Activated CD4-positive, alpha-beta T cell treated with anti-CD3 and anti-CD28 coated beads, Interleukin-10, Interleukin-2, amounts not matched to agents 100 ng/mL and 50 ng/mL, durations not matched to agents 16 hours and 8 hours (primary cell): Measurements from ENCODE around the gene DLG1.
A peak's percentile ranks its signal among the peaks of the same experiment; 100 is the strongest.

Source experiments
- DNase-seq: peaks from one replicate; pipeline ENCODE4 v3.0.0-alpha.2; 2020

The DLG1 gene

GRCh38 chr3:197167549-197167948 is 130.9 kb downstream of the DLG1 start:
- DNase-seq = no peak

- DNase-seq = no peak
These were observed 132.5 kb downstream of the DLG1 start for GRCh38 chr3:197165890-197166289.

DNA sequence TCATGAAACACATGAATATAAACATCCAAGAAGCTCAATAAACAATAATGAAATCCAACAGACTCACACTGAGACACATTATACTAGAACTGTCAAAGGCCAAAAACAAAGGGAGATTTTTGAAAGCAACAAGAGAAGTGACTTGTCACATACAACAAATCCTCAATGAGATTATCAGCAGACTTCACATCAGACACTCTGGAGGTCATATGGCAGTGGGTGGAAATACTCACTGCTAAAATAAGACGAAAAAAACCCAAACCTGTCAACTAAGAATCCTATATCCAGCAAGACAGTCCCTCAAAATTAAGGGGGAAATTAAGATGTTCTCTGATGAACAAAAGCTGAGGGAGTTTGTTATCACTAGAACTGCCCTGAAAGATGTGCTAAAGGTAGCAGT is 143.4 kb downstream of the DLG1 start:
- no peak for DNase-seq

DNA sequence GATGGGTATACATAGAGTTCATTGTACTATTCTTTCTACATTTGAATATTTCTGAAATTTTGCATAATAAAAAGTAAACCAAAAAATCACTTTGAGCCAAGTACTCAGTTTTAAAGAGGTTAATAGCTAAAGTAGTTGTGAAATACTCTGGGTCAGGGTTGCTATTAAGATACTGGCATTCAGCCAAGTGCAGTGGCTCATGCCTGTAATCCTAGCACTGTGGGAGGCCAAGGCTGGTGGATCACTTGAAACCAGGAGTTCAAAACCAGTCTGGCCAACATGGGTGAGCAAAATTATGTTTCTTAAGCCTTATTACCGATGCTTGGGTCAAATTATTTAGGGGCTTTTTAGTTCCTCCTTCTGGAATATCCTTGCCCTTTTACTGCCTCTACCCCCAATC is 146.8 kb downstream of the DLG1 start:
- DNase-seq = no peak

DNA sequence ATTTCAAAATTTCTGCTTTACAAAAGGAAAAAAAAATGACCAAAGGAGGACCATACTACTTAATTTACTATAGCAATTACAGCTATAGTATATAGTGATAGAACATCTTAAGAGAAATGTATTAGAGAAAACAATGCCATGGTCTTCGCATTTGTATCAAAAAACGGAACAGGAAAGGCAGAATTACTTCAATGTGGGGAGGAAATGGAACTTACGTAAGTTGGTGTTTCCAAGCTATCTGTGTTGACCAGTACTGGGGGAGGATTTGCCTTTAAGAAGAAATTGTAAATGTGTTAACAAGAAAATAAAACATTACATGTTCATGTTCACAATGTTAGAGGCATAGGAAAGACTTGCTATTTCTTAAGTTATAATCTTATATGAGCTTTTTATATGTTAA is 148.9 kb downstream of the DLG1 start:
- no peak for DNase-seq

DNA sequence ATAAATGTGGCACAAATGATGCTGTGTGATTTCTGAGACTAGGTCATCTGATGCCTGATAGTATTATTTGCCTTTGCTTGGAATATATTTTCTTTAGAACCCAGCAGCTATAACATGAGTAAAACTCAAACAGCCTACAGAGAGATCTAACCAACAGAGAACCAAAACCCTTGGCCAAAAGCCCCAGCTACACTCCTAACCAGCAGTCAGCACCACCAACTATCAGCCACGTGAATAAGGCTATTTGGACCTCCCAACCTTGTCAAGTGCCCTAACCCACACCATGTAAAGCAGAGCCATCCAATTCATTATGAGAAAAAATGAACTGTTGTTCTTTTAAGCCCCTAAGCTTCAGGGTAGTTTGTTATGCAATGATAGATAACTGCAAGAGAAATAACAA is 154.2 kb downstream of the DLG1 start:
- DNase-seq = no peak

DNA sequence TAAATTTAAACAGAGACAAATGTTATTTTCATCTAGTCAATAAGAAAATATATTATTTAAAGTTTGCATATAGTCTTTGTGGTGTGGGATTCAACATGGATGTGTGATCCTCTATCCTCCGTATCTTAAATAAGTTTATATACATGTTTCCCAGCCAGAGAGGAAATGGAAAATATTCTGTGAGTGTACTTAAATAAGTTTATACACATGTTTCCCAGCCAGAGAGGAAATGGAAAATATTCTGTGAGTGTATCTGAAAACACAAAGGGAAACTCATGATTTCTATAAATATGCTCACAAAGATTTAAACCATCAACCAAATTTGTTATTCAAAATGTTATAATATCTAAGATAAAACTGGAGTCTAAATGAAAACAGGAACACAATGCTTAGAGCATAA is 158.8 kb downstream of the DLG1 start:
- DNase-seq = no peak

DNA sequence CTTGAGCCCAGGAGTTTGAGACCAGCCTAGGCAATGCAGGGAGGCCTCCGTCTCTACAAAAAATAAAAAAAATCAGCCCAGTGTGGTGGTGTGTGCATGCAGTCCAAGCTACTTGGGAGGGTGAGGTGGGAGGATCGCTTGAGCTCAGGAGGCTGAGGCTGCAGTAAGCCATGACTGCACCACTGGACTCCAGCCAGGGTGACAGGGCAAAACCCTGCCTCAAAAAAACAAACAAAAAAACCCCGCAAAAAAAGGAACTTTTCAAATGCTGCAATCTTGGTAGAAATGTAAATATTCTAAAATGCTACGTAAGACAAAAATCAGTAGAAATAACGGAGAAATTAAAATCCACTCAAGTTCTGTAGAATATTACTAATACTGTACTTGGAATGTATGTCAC is 160.7 kb downstream of the DLG1 start:
- DNase-seq = no peak

- no peak for DNase-seq
These were observed 161.7 kb downstream of the DLG1 start for GRCh38 chr3:197136744-197137143.

- no peak for DNase-seq
These were observed 163.2 kb downstream of the DLG1 start for GRCh38 chr3:197135212-197135611.

GRCh38 chr3:197132916-197133530 is 165.4 kb downstream of the DLG1 start:
- DNase-seq = no peak

- DNase-seq = peak; percentile 12
These were observed 172.8 kb downstream of the DLG1 start for GRCh38 chr3:197125636-197126035.

DNA sequence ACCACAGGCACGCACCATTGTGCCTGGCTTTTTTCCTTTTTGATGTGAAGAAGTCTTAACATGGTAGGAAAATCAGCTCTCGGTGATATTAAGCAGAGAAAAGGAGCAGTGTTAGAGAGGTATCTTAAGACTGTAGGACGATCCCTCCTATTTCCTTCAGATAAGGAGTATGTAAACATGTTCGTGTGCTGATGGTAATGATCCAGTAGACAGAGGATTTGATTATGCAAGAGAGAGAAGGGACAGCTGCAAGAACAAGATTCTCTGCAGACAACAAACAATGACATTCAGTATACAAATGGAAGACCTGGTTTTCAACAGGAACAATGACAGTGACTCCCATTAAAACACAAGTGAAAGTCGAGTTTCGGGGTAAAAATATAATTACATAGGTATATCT is 173.7 kb downstream of the DLG1 start:
- no peak for DNase-seq

GRCh38 chr3:197122394-197122793 is 176.0 kb downstream of the DLG1 start:
- no peak for DNase-seq

DNA sequence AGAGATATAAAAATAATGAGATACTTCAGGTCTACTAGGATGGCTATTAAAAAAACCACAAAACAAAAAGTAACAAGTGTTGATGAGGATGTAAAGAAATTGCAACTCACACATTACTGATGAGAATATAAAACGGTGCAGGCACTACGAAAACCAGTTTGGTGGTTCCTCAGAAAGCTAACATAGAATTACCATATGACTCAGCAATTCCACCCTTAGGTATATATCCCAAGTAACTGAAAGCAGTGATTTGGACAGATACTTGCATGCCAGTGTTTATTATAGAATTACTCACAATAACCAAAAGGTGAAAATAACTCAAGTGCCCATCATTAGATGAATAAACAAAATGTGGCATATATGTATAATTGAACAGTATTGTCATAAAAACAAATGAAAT is 181.3 kb downstream of the DLG1 start:
- peak; percentile 40 for DNase-seq

DNA sequence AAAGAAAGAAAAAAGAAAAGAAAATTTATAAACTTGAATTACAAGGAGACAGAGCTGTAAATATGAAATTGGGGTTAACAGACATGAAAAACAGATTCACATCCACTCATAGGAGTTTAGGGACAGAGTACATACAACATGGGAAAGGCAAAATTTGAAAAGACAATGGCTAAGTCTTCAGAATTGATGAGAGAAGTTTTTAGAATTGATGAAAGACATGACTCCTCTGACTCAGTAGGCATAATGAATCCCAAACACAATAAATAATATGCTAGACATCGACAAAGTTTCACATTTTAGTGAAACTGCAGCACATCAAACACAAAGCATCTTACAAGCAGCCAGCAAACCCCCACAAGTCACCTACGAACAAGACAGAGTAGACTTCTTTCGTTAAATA is 184.4 kb downstream of the DLG1 start:
- DNase-seq = no peak

GRCh38 chr3:197111685-197112084 is 186.7 kb downstream of the DLG1 start:
- DNase-seq = no peak

DNA sequence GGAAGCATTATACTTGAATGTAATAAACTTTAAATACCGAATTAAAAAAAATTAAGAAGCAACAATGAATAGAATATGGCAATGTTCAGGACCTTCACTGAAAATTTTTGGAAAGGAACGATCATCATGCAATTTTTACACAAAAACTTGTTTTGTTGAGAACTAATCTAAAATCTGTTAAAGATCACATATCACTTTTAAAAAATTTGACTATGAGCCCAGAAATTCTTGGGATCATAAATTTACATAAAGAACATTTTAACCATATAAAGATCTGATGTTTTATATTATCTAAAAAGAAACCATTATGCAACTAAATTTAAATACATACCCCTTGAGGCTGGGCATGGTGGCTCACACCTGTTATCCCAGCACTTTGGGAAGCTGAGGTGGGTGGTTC is 192.6 kb downstream of the DLG1 start:
- DNase-seq = no peak

- DNase-seq = no peak
These were observed 193.7 kb downstream of the DLG1 start for GRCh38 chr3:197104738-197105137.

DNA sequence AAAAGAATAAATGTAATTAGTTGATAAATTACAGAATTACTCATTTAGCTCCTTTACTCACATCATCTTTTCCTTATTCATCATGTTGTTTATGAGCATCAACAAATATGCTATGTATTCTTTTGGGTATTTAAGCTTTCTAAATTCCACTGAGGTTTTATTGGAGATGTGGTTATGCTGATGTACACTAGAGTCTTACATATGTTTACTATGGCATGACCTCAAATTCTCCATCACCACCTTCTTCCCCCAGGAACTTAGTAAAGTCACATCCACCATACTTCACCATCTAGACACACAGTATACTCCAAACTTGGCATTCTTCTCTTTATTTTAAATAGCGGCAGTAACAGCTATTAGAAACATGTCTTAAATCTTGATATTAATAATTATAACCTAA is 194.6 kb downstream of the DLG1 start:
- DNase-seq = no peak

DNA sequence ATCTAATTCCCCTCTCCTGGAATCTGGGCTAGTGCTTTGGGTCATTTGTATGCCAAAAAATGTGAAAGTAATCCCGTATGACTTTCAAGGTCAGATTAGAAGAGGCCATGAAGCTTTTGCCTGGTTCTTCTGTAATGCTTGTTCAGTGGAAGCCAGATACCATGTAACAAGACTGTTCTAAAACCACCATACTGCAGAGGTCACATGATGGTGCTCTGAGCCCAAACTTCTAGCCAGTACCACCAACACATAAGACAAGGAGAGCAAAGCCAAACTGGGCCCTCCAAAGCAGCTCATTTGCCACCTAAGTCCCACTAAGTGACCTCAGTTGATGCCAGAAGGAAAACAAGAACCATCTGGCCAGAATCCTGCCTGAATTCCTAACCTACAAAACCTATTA is 204.5 kb downstream of the DLG1 start:
- DNase-seq = no peak

- DNase-seq = no peak
These were observed 210.0 kb downstream of the DLG1 start for GRCh38 chr3:197088370-197088769.

GRCh38 chr3:197085137-197085536 is 213.3 kb downstream of the DLG1 start:
- peak; percentile 21 for DNase-seq

GRCh38 chr3:197083486-197083885 is 214.9 kb downstream of the DLG1 start:
- peak; percentile 33 for DNase-seq

- no peak for DNase-seq
These were observed 215.5 kb downstream of the DLG1 start for GRCh38 chr3:197082871-197083270.

DNA sequence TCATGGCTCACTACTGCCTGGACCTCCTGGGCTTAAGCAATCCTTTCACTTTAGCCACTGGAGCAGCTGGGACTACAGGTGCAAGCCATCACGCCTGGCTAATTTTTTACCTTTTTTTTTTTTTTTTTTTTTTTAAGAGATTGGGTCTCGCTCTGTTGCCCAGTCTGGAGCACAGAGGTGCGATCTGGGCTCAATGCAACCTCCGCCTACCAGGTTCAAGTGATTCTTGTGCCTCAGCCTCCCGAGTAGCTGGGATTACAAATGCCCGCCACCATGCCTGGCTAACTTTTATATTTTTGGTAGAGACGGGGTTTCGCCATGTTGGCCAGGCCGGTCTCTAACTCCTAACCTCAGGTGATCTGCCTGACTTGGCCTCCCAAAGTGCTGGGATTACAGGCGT is 218.1 kb downstream of the DLG1 start:
- no peak for DNase-seq
